Stimulated activated CD8-positive, alpha-beta memory T cell treated with anti-CD3 and anti-CD28 coated beads, Interleukin-7, amount 100 ng/mL, for 24 hours (primary cell): ENCODE measurements around the gene ANKRA2.

ENCODE experiments used
- DNase-seq: peaks from one replicate; pipeline ENCODE4 v3.0.0-alpha.2; 2020; ENCODE audit warnings: low read depth

The ANKRA2 gene, protein sequence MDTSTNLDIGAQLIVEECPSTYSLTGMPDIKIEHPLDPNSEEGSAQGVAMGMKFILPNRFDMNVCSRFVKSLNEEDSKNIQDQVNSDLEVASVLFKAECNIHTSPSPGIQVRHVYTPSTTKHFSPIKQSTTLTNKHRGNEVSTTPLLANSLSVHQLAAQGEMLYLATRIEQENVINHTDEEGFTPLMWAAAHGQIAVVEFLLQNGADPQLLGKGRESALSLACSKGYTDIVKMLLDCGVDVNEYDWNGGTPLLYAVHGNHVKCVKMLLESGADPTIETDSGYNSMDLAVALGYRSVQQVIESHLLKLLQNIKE

DNA sequence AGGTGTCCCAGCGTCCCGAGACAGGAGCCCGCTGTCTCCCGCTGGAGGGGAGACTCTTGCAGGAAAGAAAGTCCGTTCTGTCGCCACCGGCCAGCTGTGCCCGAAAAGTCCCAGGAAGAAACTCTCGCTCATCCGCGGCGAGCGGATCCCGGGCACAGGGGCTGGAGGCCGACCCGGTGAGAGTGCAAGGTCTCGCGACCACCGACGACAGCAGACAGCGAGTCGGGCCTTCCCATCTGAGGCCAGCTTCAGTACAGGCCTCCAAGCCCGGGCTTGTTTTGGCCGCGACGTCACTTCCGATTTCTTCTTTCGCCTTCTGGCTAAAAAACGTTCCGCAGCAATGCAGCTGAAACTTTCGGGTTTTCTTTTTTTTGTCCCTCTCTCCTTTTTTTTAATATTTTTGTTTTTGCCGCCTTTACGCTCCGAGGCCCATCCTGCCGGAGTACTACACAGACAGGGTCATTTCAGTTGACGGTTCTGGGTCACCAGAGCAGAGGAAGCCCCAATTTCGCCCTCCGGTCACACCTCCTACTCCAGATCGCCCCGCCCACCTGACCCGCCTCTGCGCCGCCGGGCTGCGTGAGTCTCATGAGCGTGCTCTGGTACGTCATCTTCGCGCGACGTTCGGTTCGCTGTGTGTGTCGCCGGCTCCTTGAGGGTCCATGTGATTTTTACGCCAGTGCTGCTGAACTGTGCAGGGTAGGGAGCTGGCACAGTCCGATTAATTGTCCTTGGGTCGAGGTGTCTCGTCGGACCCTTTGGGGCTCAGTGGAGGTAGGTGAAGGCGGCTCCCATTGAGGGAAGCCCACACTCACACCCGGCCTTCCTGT, at the start of gene ANKRA2, which contains the start of gene UTP15:
TSS of gene ANKRA2 (minus strand) at position 501 of the 830 bp plus-strand sequence. CDS start 2,758 bp downstream, outside the sequence.
TSS of gene UTP15 (plus strand) at position 605 of the 830 bp plus-strand sequence. CDS start 1,602 bp downstream, outside the sequence.
- peak; percentile 99 for DNase-seq

DNA sequence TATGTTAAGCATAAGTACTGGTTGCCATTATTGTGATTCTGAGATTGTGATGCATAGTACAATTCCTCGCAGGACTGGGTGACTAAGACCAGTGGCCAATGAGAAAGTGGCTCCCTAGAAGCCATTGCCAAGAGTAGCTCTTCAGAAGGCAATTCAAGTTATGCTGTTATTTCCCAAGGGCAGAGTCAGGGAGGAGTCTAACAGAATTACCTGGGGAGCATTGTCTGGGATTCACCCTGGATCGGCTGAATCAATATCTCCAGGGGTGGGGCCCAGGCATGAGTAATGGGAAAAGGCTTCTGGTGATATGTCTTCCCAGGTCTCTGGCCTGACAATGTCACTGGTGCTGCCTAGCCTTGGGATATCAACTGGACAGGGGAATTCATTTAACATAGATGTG, 49.6 kb upstream of the ANKRA2 start:
- no peak for DNase-seq

DNA sequence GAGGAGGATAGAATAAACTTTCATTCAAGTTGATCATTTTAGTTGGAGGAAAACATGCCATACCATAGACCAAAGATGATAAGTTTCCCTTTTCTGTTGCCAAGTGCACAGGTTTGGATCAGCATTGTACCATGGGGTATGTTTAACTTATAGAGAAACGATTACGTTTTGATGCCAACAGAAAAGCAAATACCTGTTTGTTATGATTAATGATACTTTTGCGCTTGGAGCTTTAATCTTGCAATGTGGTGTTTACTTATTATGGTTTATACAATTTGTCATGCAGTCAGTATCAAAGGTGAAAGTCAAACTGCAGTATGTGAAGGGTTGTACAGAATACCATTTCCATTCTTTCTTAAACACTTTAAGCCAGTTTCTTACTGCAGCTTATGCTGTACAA, 47.4 kb upstream of the ANKRA2 start:
- DNase-seq, result no peak

DNA sequence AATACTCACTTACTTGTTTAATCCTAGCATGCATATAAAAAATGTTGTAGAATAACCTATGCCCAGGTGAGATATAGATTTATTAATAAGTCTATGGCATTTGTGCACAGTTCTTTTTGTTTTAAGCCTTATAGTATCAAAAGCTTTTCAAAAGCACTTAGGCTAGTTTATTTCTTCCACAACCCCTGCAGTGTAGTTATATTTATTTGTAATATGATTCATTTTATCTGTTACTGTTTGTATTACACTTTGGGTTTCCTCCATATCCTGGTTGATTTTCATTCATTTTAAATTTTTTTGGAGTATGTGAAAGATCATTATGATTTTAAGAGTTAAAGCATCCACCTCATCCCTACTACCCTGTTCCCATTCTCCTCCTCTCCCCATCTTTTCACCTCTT, 41.8 kb upstream of the ANKRA2 start:
- no peak for DNase-seq

DNA sequence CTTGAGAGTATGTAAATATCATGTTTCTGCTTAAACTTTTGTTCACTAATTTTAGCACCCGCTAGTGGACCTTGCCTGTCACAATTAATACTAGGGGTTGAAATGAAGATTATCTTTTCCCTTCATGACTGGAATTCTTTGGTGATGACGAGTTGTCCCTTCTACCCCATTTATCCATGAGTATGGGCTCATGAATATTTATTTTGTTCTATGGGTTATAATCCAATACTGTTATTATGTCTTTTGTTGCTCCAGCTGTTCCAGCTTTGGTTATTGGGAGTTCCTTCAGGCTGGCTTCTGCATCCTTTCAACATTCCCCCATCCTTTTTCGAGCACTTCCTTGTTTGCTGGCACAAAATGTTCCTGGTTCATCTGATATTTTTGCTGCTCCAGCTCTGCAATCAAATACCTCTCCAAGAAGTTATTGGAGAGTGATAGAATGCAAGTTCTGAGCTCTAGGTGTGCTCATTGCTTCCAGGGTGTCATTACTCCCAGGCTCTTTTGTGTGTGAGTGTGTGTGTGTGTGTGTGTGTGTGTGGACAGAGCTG, 40.8 kb upstream of the ANKRA2 start:
- no peak for DNase-seq

DNA sequence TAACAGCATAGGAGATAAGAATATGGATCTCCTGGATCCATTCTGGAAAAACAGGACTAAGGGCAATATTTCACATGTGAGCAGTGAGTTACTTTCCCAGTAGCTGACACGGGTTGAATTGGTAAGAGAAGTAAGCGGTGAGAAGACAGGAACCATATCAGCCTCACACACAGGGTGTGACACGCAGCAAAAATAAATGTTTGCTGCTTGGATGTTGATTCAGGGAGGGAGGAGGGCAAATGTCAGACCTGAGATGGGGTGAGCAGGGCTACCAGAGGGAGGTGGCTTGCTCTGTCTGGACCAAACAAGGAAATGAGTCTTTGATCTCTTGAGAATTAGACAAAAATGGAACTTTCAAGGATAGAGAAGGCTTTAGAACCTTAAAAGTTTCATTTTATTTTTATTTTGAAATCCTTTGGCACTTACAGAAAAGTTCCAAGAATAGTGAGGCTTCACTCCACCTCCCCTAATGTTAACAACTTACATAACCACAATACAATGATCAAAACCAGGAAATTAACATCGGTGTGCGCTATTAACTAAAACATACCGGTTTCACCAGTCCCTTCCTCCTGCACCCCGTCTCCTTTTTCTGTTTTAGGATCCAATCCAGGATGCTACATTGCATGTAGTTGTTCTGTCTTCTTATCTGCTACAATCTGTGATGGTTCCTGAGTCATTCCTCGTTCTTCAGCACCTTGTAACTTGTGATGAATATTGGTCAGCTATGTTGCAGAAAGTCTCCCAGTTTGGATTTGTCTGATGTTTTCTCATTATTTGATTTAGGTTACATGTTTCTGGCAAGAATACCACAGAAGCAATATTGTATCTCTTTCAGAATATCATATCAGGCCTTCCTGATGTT, 40.0 kb upstream of the ANKRA2 start:
- DNase-seq, result no peak

DNA sequence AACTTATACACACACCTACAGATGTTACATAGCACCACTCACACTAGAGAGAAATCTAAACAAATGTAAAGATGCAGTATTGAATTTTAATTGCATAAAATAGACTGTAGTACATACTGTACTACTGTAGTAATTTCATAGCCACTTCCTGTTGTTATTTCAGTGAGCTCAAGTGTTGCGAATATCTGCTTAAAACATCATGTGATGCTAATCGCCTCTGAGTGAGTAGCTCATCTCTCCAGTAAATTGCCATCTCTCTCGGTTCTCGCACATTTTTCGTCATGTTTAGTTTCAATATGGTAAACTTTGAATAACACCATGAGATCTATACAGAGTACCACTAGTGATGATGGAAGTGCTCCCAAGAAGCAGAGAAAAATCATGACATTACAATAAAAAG, 38.6 kb upstream of the ANKRA2 start:
- no peak for DNase-seq

DNA sequence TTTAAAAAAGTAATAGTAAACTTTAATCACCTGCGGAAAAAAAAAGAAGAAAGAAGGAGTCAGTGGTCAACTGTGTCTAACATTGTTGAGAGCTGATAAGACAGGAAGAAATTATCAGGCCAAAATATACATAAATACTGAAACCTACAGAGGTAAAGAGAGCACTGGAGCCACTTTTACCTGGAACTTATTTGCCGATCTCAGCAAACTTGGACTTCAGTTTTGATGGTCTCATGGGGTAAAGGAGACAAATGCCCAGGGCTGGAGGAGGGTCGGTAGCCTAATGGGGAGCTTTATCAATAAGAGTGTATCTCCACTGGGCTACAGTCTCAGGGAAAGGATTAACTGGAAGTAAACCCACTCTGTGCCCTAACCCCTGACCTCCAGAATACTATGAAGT, 33.9 kb upstream of the ANKRA2 start:
- no peak for DNase-seq

DNA sequence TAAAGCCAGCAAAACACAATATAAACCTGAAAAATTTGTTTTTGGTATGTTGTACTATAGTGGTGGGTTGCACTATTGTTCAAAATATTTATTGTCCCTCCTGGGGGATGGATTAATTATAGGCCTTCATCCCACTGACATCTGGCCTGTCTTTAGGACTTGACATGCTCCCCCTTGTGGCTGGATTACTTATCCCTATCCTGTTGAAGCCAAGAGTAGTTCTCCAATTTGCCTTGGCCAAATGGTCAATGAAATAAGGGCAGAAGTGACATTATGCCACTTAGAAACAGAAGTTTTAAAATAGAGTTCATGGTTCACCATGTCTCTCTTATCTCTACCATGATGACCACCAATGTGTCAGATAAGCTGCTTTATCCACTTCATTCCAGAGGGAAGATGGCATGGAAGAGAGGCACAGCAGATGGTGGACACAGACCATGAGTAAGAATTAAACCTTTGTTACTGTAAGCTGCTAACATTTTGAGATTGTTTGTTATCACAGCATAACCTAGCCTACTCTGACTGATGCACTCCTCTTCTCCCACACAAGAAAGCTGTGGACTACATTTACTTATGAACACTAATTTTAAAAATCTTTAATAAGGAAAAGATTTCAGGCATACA, 31.4 kb upstream of the ANKRA2 start:
- DNase-seq, result no peak

DNA sequence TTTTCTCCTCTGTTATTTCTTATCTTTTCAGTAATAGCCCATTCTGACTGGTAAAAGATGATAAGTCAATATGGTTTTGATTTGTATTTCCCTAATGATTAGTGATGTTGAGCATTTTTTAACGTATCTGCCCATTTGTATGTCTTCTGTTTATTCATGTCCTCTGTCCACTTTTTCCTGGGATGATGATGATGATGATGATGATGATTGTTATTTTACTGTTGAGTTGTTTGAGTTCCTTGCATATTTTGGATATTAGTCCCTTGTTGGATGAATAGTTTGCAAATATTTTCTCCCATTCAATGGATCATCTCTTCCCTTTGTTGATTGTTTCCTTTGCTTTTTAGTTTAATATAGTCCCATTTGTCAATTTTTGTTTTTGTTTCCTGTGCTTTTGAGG, 27.1 kb upstream of the ANKRA2 start:
- DNase-seq, result no peak

DNA sequence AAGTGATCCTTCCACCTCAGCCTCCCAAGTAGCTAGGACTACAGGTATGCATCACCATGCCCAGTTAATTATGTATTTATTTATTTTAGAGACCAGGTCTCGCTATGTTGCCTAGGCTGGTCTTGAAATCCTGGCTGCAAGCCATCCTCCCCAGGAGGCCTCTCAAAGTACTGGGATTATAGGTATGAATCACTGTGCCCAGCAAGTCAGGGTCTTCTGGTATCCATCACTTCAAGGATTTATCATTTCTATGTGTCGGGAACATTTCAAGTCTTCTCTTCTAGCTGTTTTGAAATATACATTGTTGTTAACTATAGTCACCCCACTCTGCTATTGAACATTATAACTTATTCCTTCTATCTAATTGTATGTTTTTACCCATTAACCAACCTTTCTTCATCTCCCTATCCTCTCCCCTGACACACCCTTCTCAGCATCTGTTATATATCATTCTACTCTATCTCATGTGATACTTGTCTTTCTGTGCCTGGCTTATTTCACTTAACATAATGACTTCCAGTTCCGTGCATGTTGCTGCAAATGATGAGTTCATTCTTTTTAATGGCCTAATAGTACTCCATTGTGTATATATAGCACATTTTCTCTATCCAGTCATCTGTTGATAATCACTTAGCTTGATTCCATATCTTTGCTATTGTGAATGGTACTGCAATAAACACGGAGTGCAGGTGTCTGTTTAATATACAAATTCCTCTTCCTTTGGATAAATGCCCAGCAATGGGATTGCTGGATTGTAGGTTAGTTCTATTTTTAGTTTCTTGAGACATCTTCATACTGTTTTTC, 26.5 kb upstream of the ANKRA2 start:
- DNase-seq, result no peak

DNA sequence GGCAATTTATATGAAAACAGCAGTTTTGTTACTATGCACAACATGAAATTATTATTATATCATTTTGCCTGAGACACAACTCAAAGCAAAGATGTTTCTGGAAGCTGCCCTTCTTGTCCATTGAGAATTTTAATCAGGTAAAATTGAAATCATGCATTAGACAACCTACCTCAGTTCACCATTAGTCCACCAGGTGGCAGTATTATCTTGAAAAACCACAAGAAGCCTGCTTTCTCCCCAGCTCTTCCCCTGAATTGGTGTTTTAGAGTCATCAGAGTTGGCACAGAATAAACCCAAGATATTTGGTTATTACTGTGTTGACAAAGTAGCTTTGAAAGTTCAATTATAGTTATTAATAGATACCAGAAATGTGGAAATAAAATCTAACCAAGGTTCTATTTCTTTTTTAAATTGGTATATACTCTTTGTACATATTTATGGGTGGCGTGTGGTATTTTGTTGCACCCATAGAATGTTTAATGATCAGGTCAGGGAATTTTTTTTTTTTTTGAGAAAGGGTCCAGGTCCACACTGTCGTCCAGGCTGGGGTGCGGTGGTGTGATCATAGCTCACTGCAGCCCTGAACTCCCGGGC, 25.8 kb upstream of the ANKRA2 start:
- no peak for DNase-seq

DNA sequence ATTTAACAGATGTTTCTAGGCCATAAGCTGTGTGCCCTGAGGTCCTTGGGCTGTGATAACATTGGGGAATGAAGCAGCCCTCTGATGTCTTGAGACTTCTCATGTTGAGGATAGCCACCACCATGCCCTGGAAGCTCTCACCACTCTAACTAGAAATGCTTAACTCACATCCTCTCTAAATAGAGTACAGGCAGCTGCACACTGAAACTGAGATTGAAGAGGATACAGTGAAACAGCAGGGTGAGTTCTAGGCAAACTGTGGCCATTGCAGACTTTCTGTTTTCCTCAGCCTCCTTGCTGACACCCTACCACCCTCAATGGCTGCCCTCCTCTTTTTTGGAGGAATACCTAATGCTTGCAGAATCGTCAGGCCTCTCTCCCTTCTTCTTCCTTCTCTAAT, 22.5 kb upstream of the ANKRA2 start:
- DNase-seq, result no peak

DNA sequence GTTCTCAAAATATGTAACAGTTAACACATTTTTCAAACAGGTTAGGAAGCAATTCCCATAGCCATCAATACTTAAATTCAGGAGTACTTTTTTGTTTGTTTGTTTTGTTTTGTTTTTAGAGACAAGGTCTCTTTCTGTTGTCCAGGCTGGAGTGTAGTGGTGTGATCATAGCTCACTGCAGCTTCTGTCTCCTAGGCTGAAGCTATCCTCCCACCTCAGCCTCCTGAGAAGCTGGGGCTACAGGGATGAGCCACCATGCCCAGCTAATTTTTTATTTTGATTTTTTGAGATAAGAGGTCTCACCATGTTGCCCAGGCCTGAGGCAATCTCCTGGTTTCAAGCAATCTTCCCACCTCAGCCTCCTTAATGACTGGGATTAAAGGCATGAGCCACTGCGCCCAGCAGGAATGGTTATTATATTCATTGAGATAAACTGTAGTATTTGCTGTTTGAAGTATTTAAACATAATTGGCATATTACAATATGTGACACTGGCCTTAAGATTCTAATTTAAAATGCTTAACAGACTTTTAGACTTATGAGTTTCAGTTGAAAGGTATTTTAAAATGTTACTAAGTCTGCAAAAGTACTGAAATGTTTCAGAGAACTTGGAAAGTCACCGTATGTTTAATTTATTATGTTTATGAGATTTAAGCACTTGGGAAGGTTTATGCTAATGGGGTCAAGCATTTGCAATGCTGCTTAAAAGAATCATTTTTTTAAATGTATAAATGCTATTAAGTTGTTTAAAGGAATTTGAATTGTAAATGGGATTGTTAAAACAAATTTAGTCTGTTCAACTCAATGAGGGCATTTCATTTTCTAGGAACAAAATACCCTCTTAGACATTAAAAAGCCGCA, 17.1 kb upstream of the ANKRA2 start:
- no peak for DNase-seq

DNA sequence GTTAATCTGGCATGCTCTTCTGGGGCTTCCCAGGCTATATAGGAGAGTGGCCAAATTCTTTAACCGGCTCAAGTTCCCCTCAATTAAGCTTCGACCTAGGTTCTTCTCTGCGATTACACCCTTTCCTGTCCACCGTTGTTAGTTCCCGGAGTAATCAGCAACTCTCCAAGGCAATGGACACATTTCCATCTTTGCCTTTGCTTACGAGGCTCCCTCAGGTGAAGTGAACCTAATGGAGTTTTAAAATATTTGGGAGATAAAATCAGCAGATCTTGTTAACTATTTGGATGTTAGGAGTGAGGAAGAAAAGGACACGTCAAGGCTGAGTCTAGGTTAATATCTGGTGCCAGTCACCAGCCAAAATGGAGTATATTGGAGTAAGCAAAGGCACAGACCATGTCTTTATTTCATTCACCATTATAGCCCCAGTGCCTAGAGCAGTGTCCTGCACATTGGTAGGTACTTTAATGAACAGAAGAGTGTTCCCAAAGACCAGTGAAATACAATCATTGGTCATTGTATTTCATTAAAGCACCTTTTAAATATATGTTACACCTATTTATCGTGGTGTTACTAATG, 619 bp upstream of the ANKRA2 start:
- DNase-seq, result no peak

DNA sequence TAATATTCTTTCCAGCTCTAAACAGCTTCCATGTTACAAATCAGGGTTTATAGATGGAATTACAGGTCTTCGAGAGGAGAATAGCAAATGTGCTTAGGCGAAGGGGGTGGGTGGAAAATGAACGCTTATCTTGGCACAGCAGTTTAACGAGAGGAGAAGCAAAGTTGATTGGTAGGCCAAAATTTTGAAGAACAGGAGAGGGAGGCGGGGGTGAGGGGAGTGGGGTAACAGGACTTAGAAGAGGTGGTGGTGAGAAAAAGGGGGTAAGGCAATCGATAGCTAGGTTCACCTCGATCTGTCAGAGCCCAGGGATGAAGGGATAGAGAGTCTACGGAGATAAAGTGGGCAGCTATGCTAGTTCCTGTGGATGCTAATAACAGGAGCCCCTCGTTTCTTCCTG, 764 bp downstream of the ANKRA2 start:
- DNase-seq, result no peak

DNA sequence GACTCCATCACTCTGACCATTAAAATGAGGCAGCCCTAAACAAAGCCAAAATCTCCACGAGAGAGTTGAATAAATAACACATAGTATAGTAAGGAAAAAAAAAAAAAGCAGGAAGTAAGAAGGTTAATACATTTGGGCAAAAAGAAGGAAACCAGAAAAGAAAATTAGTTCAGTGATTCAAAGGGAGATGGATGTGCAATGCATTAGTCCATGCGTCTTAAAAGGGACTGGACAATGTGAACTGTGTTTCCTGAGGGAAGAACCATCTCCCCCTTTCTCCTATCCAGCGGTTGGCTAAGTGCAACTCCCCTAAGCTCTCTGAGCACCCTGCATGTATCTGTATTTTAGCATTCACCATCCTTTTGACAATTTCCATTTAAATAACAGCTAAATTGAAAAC, 1.4 kb downstream of the ANKRA2 start:
- DNase-seq, result no peak

DNA sequence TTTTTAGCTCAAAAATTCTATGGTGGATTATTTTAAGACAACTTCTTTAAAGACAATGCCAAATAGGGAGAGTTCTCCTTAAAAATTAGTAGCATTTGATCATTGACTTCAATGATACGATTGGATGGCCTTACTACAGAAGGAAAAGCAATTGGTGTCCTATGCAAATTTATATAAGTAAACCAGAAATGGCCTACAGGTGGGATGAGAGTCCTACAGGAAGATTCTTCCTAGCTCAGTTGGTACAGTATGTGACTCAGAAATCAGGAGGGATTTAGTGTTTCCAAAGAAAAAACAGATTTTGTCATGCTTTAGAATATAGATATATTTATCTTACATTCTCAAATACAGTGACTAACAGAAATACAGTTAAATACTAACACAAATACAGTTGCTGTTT, 6.5 kb downstream of the ANKRA2 start:
- no peak for DNase-seq

DNA sequence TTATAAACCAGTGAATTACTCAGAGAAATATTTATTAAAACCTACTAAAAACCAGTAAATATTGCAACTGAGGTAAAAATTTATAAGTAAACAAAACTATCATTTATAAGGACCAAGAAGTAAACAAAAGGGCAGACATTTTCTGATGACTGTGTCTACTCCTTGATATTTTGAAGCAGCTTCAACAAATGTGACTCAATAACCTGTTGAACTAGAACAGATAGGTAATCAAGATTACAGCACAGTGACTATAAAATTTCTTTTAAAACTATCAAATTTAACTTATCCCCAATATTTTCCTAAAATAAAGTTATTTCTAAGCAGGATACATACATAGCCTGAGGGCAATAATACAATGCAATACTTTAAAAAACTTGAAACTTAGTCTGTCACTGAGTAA, 12.8 kb downstream of the ANKRA2 start:
- no peak for DNase-seq
